Stimulated activated CD4-positive, alpha-beta T cell treated with anti-CD3 and anti-CD28 coated beads, TNF-alpha, amount 100 ng/mL, for 24 hours (primary cell): Measurements from ENCODE around the gene LRP2.
"Not testable (repeated sequence)": the region's sequence is repeated elsewhere in the genome, so short reads cannot be mapped to it uniquely, and the experiment has no call there.

ENCODE experiments used
- DNase-seq, 3 experiments: peaks; one replicate each; pipeline ENCODE4 v3.0.0-alpha.2; 2020; ENCODE audit warnings: low read depth in 3 of 3

LRP2 gene

GRCh38 chr2:169348321-169349024 is 13.9 kb downstream of the LRP2 start:
- DNase-seq: no peak

GRCh38 chr2:169345486-169346437 is 16.6 kb downstream of the LRP2 start:
- DNase-seq: no peak

GRCh38 chr2:169344736-169345485 is 17.4 kb downstream of the LRP2 start:
- DNase-seq: no peak

GRCh38 chr2:169343202-169343601 is 19.1 kb downstream of the LRP2 start:
- no peak for DNase-seq

GRCh38 chr2:169339657-169340056 is 22.7 kb downstream of the LRP2 start:
- DNase-seq: no peak

GRCh38 chr2:169336695-169337094 is 25.6 kb downstream of the LRP2 start:
- no peak for DNase-seq

- DNase-seq: no peak
These were observed 31.7 kb downstream of the LRP2 start for GRCh38 chr2:169330555-169331198.

- no peak for DNase-seq
These were observed 32.4 kb downstream of the LRP2 start for GRCh38 chr2:169329688-169330554.

GRCh38 chr2:169328785-169329184 is 33.5 kb downstream of the LRP2 start:
- DNase-seq: no peak

- DNase-seq: not testable (repeated sequence)
These were observed 34.5 kb downstream of the LRP2 start for GRCh38 chr2:169327837-169328236.

- DNase-seq: not testable (repeated sequence)
These were observed 36.4 kb downstream of the LRP2 start for GRCh38 chr2:169325886-169326285.

- DNase-seq: no peak
These were observed 37.6 kb downstream of the LRP2 start for GRCh38 chr2:169324581-169325260.

GRCh38 chr2:169323841-169324240 is 38.5 kb downstream of the LRP2 start:
- DNase-seq: no peak

- no peak for DNase-seq
These were observed 41.8 kb downstream of the LRP2 start for GRCh38 chr2:169320561-169320960.

GRCh38 chr2:169315357-169315756 is 47.0 kb downstream of the LRP2 start:
- no peak for DNase-seq

- DNase-seq: not testable (repeated sequence)
These were observed 54.0 kb downstream of the LRP2 start for GRCh38 chr2:169308349-169308748.

GRCh38 chr2:169304689-169305088 is 57.6 kb downstream of the LRP2 start:
- DNase-seq: not testable (repeated sequence)

- no peak for DNase-seq
These were observed 58.6 kb downstream of the LRP2 start for GRCh38 chr2:169303579-169304305.

- DNase-seq: no peak
These were observed 60.0 kb downstream of the LRP2 start for GRCh38 chr2:169302364-169302763.
